Epithelial cell of esophagus (primary cell): ENCODE results near the gene ABHD16B.

ENCODE experiments used
- DNase-seq: peaks from one replicate; pipeline ENCODE4 v3.0.0; 2010; ENCODE audit warnings: low read depth
- H3K4me3 ChIP-seq: 2 replicates; pipeline ENCODE4 v1.5.1; 2011; ENCODE audit warnings: mild to moderate bottlenecking, low read length, control low read depth
- CTCF ChIP-seq: IDR thresholded peaks from 2 replicates; pipeline ENCODE4 v1.5.1; 2011; ENCODE audit warnings: low read depth, mild to moderate bottlenecking, low read length, control low read depth, inconsistent platforms; ENCODE audit not compliant: insufficient read depth; ENCODE audit errors: missing control alignments

Gene ABHD16B

GRCh38 chr20:63898882-63899558 is 37.7 kb downstream of the ABHD16B start:
- DNase-seq, result no peak
- H3K4me3 ChIP-seq, result no peak overlapping the region
- no peak for TF ChIP-seq CTCF

DNA sequence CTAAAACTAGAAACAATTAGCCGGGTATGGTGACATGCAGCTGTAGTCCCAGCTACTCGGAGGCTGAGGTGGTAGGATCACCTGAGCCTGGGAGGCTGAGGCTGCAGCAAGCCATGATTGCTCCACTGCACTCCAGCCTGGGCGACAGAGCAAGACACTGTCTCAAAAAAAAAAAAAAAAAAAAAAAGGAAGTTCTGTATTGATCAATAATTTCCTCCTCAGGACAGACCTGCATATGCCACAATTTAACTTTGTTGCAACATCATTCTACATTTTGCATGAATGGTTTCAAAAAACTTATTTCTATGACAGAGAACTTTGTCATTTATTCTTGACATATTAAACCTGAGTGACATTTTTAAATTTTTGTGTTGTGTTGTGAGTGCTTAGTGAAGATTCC is 39.1 kb downstream of the ABHD16B start:
- no peak overlapping the region for H3K4me3 ChIP-seq
- no peak for DNase-seq

GRCh38 chr20:63903796-63904561 is 42.7 kb downstream of the ABHD16B start:
- DNase-seq, result no peak
- no peak for TF ChIP-seq CTCF

More for the DNA sequence above, 39.1 kb downstream of the ABHD16B start:
- TF ChIP-seq CTCF, result no peak

DNA sequence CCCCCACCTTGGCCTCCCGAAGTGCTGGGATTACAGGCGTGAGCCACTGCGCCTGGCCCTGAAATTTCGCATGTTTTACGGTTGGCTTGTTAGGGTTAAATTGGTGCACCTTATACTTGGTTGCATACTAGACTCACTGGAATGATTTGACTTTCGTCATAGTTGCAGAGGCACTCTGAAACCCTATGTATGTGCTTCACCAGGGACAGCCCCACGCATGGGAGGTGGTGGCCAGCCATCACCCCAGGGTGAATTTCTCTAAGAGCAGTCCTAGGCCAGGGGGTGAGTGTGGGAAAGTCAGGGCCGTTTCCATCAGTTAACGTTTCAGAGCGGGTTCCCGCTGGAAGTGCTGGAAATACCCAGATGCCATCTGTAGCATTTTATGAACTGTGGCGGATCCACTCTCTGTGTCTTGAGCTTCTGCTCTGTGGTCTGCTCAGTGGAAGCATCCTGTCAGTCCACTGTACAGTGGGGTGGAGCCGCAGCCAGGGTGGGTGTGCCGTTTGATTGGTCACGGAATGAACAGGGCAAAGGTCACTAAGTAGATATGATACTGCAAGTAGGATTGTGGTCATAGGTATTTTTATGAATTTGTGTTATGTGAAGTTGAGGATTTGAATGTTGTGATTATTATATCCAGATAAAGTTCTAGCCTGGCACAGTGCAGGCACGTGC is 46.8 kb downstream of the ABHD16B start:
- H3K4me3 ChIP-seq, result no peak overlapping the region
- DNase-seq, result no peak
- TF ChIP-seq CTCF, result no peak

More at GRCh38 chr20:63903796-63904561, 42.7 kb downstream of the ABHD16B start:
- no peak overlapping the region for H3K4me3 ChIP-seq

- H3K4me3 ChIP-seq, result no peak overlapping the region
- DNase-seq, result peak; percentile 95
- no peak for TF ChIP-seq CTCF
Observed at GRCh38 chr20:63911176-63911575, 49.9 kb downstream of the ABHD16B start.
